Stimulated activated naive CD8-positive, alpha-beta T cell treated with anti-CD3 and anti-CD28 coated beads, Interleukin-15, Interleukin-2, amounts not matched to agents 100 ng/mL and 50 ng/mL, for 24 hours (primary cell): ENCODE results near the gene ATP9B.
"Not testable (repeated sequence)": the region's sequence is repeated elsewhere in the genome, so short reads cannot be mapped to it uniquely, and the experiment has no call there.

Experiments
- H3K27ac Mint-ChIP-seq: one replicate; pipeline ENCODE4 v1.8.0; 2021; ENCODE audit warnings: mild to moderate bottlenecking, mixed read lengths
- H3K27me3 Mint-ChIP-seq: one replicate; pipeline ENCODE4 v1.8.0; 2021; ENCODE audit warnings: mixed read lengths
- H3K36me3 Mint-ChIP-seq: one replicate; pipeline ENCODE4 v1.8.0; 2021; ENCODE audit warnings: low read depth, mixed read lengths
- H3K4me1 Mint-ChIP-seq: one replicate; pipeline ENCODE4 v1.8.0; 2021; ENCODE audit warnings: low read depth, mixed read lengths
- H3K4me3 Mint-ChIP-seq: one replicate; pipeline ENCODE4 v1.8.0; 2021; ENCODE audit warnings: mild to moderate bottlenecking, mixed read lengths
- H3K9me3 Mint-ChIP-seq: one replicate; pipeline ENCODE4 v1.8.0; 2021; ENCODE audit warnings: mixed read lengths

ATP9B gene

DNA sequence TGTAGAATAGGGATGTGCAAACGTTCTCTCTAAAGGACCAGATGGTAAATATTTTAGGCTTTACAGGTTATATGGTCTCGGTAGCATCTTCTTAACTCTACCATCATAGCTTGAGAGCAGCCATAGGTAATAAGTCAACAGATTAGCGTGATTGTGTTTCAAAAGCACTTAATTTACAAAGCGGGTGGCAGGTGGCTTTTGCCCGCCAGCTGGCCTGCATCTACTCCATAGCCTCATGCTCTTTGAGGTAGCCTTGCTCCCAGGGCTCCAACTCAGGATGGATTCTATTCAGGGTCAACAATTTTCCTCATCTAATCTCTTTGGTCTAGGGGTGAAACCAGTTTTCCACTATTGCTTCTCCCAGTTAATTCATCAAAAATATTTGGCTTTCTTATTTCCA, 5.0 kb upstream of the ATP9B start:
- H3K9me3 Mint-ChIP-seq: peaks cover 25% of the 10 kb centered on the region
- H3K4me1 Mint-ChIP-seq: peaks cover 19% of the 10 kb centered on the region
- no peak overlapping the region for H3K4me3 Mint-ChIP-seq
- H3K36me3 Mint-ChIP-seq: peaks cover 24% of the 10 kb centered on the region
- H3K27ac Mint-ChIP-seq: no peak overlapping the region
- peaks cover 20% of the 10 kb centered on the region for H3K27me3 Mint-ChIP-seq

DNA sequence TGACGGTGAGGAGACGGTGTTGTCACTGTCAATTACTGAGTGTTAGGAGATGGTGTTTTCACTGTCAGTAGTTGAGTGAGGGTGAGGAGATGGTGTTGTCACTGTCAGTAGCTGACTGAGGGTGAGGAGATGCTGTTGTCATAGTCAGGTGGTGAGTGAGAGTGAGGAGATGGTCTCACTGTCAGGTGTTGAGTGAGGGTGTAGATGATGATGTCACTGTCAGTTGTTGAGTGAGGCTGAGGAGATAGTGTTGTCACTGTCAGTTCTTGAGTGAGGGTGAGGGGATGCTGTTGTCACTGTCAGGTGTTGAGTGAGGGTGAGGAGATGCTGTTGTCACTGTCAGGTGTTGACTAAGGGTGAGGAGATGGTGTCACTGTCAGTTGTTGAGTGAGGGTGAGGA, 3.4 kb upstream of the ATP9B start:
- H3K4me3 Mint-ChIP-seq: no peak overlapping the region
- peaks cover 26% of the 10 kb centered on the region for H3K4me1 Mint-ChIP-seq
- H3K9me3 Mint-ChIP-seq: peaks cover 25% of the 10 kb centered on the region
- H3K27ac Mint-ChIP-seq: no peak overlapping the region
- H3K27me3 Mint-ChIP-seq: peaks cover 18% of the 10 kb centered on the region
- H3K36me3 Mint-ChIP-seq: peaks cover 24% of the 10 kb centered on the region

DNA sequence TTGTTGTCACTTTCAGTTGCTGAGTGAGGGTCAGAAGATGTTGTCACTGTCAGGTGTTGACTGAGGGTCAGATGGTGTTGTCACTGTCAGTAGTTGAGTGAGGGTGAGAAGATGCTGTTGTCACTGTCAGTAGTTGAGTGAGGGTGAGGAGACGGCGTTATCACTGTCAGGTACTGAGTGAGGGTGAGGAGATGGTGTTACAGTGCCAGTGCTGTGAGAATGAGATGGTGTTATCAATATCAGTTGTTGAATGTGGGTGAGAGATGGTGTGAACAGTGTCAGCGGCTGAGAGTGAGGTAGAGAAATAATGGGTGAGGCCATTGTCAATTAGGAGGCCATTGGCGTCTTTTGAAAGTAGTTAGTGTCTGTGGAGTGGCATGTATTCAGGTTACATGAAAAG, 1.6 kb upstream of the ATP9B start:
- peak overlapping the region; percentile 99 for H3K27ac Mint-ChIP-seq

DNA sequence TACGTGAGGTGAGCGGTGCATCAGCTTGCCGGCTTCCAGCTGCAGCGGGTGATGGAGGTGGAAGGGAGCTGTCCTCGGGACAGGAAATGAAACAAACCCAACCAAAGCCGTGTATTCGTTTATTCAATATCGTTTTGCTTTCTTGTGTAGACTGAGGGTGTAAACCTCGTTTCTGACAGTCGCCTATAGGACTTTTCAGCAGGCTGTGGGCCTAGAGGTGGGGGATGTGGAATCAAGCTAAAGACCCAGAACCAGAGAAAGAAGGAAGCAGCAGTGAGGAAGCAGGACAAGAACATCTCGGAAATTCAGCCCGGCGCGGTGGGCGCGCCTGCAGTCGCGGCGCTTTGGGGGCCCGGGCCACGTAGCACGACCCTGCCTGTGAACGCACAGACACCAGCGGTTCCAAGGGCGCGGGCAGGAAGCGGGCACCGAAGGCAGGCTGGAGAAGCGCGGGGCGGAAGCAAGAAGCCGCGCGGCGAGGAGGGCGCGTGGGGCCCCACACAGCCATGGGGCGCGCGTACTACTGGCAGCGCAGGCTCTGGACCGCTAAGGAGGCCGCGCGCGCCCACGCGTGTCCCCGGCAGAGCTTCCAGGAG, 755 bp upstream of the ATP9B start:
- peak overlapping the region; percentile 90 for H3K4me3 Mint-ChIP-seq
- peak overlapping the region; percentile 99 for H3K27ac Mint-ChIP-seq
- H3K36me3 Mint-ChIP-seq: peaks cover 29% of the 10 kb centered on the region
- H3K4me1 Mint-ChIP-seq: peaks cover 42% of the 10 kb centered on the region
- H3K9me3 Mint-ChIP-seq: peaks cover 25% of the 10 kb centered on the region
- peaks cover 17% of the 10 kb centered on the region for H3K27me3 Mint-ChIP-seq

More for the DNA sequence above, 1.6 kb upstream of the ATP9B start:
- Mint-ChIP-seq H3K27me3 (peaks cover 17% of the 10 kb centered on the region), H3K9me3 (peaks cover 25% of the 10 kb centered on the region), H3K4me1 (peaks cover 37% of the 10 kb centered on the region), H3K36me3 (peaks cover 29% of the 10 kb centered on the region), H3K4me3 (peak overlapping the region; percentile 90)

DNA sequence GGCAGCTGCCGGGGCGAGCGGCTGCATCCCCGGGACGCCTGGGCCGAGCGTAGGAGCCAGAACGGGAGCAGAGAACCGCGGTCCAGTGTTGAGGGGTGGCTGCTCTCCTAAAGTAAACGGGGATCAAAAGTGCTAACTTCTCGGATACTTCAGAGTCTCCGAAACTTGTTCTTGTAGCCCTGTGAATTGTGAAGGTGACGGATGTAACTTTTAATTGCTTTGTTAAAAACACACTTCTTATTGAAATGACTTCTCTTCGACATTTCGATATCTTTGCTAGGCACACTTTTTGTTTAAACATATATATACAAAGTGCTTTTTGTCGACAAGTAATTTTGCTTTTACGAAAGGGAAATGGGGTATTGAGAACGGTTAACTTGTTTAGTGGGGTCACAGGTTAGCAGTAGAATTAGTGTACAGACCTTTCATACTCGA, 540 bp downstream of the ATP9B start:
- peaks cover 25% of the 10 kb centered on the region for H3K9me3 Mint-ChIP-seq
- H3K27ac Mint-ChIP-seq: peak overlapping the region; percentile 84
- H3K4me3 Mint-ChIP-seq: peak overlapping the region; percentile 93
- peaks cover 51% of the 10 kb centered on the region for H3K4me1 Mint-ChIP-seq
- H3K36me3 Mint-ChIP-seq: peaks cover 37% of the 10 kb centered on the region
- H3K27me3 Mint-ChIP-seq: peaks cover 17% of the 10 kb centered on the region

DNA sequence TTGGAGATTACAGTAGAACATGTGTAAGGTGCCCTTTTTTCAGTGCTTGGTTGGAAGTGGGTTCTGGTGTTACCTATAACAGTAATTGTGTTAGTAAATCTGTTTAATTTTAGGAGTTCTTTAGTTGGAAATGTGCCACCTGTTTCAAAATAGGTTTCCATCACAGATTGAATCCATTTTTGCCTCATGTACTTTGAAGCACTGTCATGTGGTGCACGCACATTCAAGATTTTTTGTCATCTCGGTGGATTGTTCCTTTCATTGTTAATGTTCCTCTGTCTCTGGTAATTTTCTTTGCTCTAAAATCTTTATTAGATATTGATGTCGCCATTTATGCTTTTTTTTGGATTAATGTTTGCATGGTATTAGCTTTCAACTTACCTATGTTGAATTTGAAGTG, 1.3 kb downstream of the ATP9B start:
- H3K27ac Mint-ChIP-seq: peak overlapping the region; percentile 75
- peaks cover 55% of the 10 kb centered on the region for H3K4me1 Mint-ChIP-seq
- H3K27me3 Mint-ChIP-seq: peaks cover 16% of the 10 kb centered on the region
- peaks cover 24% of the 10 kb centered on the region for H3K9me3 Mint-ChIP-seq
- peaks cover 38% of the 10 kb centered on the region for H3K36me3 Mint-ChIP-seq
- H3K4me3 Mint-ChIP-seq: peak overlapping the region; percentile 93

DNA sequence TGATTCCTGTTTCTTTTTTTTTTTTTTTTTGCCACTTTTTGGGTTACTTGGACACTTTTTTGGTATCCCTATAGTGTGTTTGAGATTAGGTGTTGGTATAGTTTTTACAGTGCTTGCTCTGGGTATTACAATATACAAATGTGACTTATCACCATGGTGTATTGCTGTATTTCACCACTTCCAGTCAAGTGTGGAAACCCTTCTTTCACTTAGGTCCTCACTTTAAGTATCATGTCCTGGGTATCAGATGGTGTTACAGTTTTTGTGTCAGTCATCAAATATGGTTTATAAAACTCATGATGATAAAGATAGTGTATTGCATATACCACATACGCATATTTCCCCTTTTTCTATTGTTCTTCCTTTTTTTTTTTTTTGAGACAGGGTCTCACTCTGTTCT, 1.8 kb downstream of the ATP9B start:
- Mint-ChIP-seq H3K36me3 (peaks cover 35% of the 10 kb centered on the region), H3K4me3 (peak overlapping the region; percentile 93), H3K9me3 (peaks cover 18% of the 10 kb centered on the region), H3K27ac (peak overlapping the region; percentile 75), H3K4me1 (peaks cover 58% of the 10 kb centered on the region), H3K27me3 (peaks cover 10% of the 10 kb centered on the region)

DNA sequence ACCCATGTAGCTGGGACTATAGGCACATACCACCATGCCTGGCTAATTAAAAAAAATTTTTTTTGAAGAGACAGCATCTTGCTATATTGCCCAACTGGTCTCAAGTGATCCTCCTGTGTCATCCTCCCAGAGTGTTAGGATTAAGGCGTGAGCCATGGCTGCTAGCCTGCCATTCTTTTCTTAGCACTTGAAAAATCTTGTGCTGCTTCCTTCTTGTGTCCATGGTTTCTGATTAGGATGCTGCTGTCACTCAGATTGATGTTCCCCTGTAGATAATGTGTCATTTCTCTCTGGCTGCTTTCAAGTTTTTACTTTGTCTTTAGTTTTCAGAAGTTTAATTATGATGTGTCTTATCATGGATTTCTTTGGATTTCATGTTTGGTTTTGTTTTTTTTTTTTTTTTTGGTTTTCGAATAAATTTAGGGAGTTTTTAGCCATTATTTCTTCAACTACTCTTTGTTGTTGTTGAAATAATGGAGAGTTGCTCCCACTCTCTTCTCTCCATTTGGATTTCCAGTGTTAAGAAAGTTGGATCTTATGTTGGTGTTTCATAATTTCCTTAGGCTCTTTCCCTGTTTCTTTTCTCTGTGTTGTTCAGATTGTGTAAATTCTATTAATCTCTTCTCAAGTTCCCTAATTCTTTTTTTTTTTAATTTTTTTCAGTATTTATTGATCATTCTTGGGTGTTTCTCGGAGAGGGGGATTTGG, 2.5 kb downstream of the ATP9B start:
- peaks cover 59% of the 10 kb centered on the region for H3K4me1 Mint-ChIP-seq
- H3K36me3 Mint-ChIP-seq: peaks cover 28% of the 10 kb centered on the region
- no peak overlapping the region for H3K27ac Mint-ChIP-seq

DNA sequence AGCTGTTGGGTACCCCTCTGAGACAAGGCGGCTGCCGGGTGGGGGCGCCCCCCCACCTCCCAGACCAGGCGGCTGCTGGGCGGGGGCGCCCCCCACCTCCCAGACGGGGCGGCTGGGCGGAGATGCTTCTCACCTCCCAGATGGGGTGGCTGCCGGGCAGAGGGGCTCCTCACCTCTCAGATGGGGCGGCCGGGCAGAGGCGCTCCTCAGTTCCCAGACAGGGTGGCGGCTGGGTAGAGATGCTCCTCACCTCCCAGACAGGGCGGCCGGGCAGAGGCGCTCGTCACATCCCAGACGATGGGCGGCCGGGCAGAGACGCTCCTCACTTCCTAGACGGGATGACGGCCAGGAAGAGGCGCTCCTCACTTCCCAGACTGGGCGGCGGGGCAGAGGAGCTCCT, 3.5 kb downstream of the ATP9B start:
- peaks cover 18% of the 10 kb centered on the region for H3K36me3 Mint-ChIP-seq
- not testable (repeated sequence) for H3K4me3 Mint-ChIP-seq, H3K27me3 Mint-ChIP-seq, H3K27ac Mint-ChIP-seq, H3K9me3 Mint-ChIP-seq
- peaks cover 63% of the 10 kb centered on the region for H3K4me1 Mint-ChIP-seq

More for the DNA sequence above, 2.5 kb downstream of the ATP9B start:
- H3K9me3 Mint-ChIP-seq: peaks cover 12% of the 10 kb centered on the region
- no peak overlapping the region for H3K4me3 Mint-ChIP-seq
- H3K27me3 Mint-ChIP-seq: peaks cover 4% of the 10 kb centered on the region

DNA sequence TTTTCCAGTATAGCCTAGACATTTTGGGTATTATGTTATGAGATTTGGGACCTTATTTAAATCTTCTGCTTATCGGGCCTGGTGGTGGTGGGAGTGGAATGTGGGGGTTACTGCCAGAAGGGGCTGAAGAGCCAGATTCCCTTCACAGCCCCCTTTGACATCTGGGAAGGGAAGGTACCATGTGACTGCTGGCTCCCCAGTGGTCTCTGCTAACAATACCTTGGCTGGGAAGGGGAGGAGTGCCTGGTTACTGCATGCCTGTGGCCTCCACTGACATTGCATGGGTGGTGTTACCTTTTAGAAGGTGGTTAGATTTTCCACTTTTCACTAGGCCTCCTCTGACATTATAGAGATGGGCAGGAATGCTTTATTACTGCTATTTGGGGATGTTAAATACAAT, 8.0 kb downstream of the ATP9B start:
- H3K27ac Mint-ChIP-seq: no peak overlapping the region
- peaks cover 54% of the 10 kb centered on the region for H3K36me3 Mint-ChIP-seq
- H3K9me3 Mint-ChIP-seq: no peaks in the 10 kb centered on the region
- peaks cover 40% of the 10 kb centered on the region for H3K4me1 Mint-ChIP-seq
- no peaks in the 10 kb centered on the region for H3K27me3 Mint-ChIP-seq
- H3K4me3 Mint-ChIP-seq: no peak overlapping the region

DNA sequence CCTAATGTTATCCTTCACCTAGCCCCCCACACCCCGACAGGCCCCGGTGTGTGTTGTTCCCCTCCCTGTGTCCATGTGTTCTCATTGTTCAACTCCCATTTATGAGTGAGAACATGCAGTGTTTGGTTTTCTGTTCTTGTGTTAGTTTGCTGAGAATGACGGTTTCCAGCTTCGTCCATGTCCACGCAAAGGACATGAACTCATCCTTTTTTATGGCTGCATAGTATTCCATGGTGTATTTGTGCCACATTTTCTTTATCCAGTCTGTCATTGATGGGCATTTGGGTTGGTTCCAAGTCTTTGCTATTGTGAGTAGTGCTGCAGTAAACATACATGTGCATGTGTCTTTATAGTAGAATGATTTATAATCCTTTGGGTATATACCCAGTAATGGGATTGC, 9.6 kb downstream of the ATP9B start:
- Mint-ChIP-seq H3K4me1 (peaks cover 33% of the 10 kb centered on the region), H3K36me3 (peaks cover 56% of the 10 kb centered on the region)
- not testable (repeated sequence) for H3K4me3 Mint-ChIP-seq, H3K27me3 Mint-ChIP-seq, H3K9me3 Mint-ChIP-seq, H3K27ac Mint-ChIP-seq

DNA sequence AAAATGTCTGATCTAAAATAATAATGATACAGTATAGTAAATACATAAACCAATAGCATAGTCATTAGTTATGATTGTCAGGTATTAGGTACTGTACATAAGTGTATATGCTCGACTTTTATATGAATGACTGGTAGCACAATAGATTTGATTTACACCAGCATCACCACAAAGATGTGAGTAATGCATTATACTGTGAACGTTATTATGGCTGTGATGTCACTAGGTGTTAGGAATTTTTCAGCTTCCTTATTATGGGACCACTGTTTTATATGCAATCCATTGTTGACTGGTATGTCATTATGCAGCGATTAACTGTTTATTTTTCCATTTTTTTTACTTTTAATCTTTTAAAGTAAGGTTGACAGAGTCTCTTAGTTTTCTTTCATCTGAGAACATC, 23.7 kb downstream of the ATP9B start:
- peaks cover 3% of the 10 kb centered on the region for H3K9me3 Mint-ChIP-seq
- no peaks in the 10 kb centered on the region for H3K27me3 Mint-ChIP-seq
- no peak overlapping the region for H3K4me3 Mint-ChIP-seq
- no peak overlapping the region for H3K27ac Mint-ChIP-seq
- H3K4me1 Mint-ChIP-seq: peaks cover 35% of the 10 kb centered on the region
- peaks cover 33% of the 10 kb centered on the region for H3K36me3 Mint-ChIP-seq

DNA sequence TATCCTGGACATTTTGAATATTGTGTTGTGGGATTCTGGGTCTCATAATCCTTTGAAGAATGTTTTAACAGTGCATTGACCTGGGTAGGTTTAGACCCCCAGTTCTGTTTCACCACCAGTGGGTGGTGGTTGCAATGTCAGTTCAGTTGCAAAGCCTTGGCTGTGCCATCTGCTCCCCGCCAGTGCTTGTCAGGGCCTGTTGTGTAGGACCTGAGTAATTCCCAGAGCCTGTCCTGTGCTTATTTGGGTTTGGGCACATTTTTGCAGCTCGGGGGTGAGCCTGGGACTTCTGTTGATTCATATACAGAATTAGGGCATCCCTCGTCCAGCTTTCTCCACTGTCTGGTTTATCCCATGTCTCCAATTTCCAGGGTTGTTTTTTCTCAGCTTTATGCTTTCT, 24.8 kb downstream of the ATP9B start:
- peaks cover 32% of the 10 kb centered on the region for H3K36me3 Mint-ChIP-seq
- peaks cover 3% of the 10 kb centered on the region for H3K9me3 Mint-ChIP-seq
- no peak overlapping the region for H3K27ac Mint-ChIP-seq
- H3K27me3 Mint-ChIP-seq: no peaks in the 10 kb centered on the region
- peaks cover 35% of the 10 kb centered on the region for H3K4me1 Mint-ChIP-seq
- no peak overlapping the region for H3K4me3 Mint-ChIP-seq

DNA sequence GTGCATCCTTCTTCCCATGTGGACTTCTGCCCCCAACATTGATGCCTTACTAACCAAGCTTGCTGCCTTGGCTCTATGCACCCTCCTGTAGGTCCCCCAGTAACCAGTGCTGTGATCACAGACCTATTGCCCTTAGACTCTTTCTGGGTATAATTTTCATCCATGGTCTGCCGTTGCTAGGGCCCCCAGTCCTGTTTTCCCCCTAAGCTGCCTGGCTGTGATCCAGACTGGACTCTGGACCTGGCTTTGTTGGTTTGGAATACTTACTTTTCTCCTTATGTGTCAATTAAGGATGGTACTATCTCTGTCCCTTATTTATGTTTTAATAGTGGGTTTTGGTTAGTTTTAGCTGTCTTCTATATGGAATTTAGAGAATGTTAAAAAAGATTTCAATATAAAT, 26.0 kb downstream of the ATP9B start:
- no peak overlapping the region for H3K27ac Mint-ChIP-seq
- peaks cover 35% of the 10 kb centered on the region for H3K4me1 Mint-ChIP-seq
- no peaks in the 10 kb centered on the region for H3K27me3 Mint-ChIP-seq
- no peaks in the 10 kb centered on the region for H3K9me3 Mint-ChIP-seq
- peaks cover 32% of the 10 kb centered on the region for H3K36me3 Mint-ChIP-seq
- H3K4me3 Mint-ChIP-seq: no peak overlapping the region

DNA sequence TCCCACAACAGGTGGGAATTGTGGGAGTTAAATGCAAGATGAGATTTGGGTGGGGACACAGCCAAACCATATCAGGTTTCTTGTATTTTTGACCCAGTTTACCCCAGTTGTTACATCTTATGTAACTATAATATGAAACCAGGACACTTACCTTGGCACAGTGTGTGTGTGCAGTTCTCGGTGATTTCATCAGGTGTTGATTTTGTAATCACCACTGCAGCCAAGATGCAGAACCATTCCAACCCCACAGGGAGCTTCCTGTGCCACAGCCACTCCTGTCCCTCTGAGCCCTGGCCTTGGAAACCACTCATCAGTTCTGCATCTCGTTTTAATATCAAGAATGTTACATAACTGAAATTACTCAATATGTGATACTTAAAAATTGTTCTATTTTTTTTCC, 31.8 kb downstream of the ATP9B start:
- no peaks in the 10 kb centered on the region for H3K27me3 Mint-ChIP-seq
- H3K27ac Mint-ChIP-seq: no peak overlapping the region
- no peak overlapping the region for H3K4me3 Mint-ChIP-seq
- no peaks in the 10 kb centered on the region for H3K9me3 Mint-ChIP-seq
- H3K4me1 Mint-ChIP-seq: peaks cover 22% of the 10 kb centered on the region
- peaks cover 50% of the 10 kb centered on the region for H3K36me3 Mint-ChIP-seq

DNA sequence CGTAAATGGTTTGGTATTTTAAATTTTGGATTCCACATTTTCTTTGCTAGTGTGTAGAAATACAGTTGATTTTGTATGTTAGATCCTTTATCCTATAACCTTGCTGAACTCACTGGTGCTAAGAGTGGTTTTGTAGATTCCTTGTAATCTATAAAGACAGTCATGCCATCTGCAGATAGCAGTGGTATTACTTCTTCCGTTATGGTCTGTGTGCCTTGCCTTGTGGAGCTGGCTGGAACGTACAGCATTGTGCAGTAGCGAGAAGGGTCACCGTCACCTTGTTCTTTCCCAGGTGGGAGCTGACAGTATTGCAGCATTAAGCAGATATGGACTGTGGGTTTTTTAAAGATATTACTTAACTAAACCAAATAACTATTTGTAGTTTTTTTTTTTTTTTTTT, 33.7 kb downstream of the ATP9B start:
- H3K27me3 Mint-ChIP-seq: no peaks in the 10 kb centered on the region
- H3K9me3 Mint-ChIP-seq: no peaks in the 10 kb centered on the region
- no peak overlapping the region for H3K27ac Mint-ChIP-seq
- H3K36me3 Mint-ChIP-seq: peaks cover 40% of the 10 kb centered on the region
- no peak overlapping the region for H3K4me3 Mint-ChIP-seq
- peaks cover 27% of the 10 kb centered on the region for H3K4me1 Mint-ChIP-seq
